G401 (cell line): ENCODE results near the gene QSOX1. TPM values are rescaled to one million over a fixed set of nuclear protein-coding genes. Genes with fewer than 3 reads are reported as not detected.
"Not testable (repeated sequence)": the region's sequence is repeated elsewhere in the genome, so short reads cannot be mapped to it uniquely, and the experiment has no call there.

Experiments used
- DNase-seq: peaks from one replicate; pipeline ENCODE4 v3.0.0-alpha.2; 2015; ENCODE audit warnings: low spot score
- in situ Hi-C: cut with HindIII; loops from 2 replicates; pipeline ENCODE4 v1.10.0; 2016; ENCODE audit warnings: low sequenced_read_pairs, mixed read lengths
- total RNA-seq: library from RNA; depleted of rRNA; stranded (reverse); fragments of >200 nt; shearing (Covaris generic); gene quantifications from 2 replicates; pipeline ENCODE4 v1.2.3, GENCODE V29; 2014; rRNA removed

Gene QSOX1, protein sequence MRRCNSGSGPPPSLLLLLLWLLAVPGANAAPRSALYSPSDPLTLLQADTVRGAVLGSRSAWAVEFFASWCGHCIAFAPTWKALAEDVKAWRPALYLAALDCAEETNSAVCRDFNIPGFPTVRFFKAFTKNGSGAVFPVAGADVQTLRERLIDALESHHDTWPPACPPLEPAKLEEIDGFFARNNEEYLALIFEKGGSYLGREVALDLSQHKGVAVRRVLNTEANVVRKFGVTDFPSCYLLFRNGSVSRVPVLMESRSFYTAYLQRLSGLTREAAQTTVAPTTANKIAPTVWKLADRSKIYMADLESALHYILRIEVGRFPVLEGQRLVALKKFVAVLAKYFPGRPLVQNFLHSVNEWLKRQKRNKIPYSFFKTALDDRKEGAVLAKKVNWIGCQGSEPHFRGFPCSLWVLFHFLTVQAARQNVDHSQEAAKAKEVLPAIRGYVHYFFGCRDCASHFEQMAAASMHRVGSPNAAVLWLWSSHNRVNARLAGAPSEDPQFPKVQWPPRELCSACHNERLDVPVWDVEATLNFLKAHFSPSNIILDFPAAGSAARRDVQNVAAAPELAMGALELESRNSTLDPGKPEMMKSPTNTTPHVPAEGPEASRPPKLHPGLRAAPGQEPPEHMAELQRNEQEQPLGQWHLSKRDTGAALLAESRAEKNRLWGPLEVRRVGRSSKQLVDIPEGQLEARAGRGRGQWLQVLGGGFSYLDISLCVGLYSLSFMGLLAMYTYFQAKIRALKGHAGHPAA
- 44.8 and 60.2 TPM in 2 replicates for total RNA-seq

DNA sequence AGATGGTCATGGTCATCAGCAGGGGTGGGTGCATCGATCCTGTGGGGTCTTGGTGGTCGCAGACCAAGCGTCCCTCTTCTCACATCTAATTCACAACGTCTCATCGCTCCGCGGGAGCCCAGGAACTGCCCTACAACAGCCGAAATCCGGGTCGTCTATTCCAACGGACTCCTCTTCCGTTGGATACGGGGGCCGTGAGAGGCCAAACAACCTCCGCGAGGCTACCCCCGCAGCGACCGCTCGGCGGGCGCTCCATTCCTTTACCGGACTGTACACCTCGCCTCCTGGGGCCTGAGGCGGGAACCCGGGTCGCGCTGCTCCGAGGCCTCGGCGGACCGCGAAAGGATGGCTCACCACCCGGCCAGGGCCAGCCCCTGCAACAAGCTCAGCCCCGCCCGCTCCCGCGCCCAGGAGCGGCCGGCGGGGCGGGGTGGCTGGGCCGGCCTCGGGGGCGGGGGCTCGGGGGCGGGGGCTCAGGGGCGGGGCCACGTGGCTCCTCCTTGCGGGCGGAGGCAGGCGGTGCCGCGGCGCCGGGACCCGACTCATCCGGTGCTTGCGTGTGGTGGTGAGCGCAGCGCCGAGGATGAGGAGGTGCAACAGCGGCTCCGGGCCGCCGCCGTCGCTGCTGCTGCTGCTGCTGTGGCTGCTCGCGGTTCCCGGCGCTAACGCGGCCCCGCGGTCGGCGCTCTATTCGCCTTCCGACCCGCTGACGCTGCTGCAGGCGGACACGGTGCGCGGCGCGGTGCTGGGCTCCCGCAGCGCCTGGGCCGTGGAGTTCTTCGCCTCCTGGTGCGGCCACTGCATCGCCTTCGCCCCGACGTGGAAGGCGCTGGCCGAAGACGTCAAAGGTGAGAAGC lies at the start of gene QSOX1:
Gene QSOX1 (plus strand): TSS at position 545 of the 857 bp plus-strand sequence. CDS start 39 bp downstream, at position 584.
- in situ Hi-C loops, result no loop called here
- peak; percentile 88 for DNase-seq

DNA sequence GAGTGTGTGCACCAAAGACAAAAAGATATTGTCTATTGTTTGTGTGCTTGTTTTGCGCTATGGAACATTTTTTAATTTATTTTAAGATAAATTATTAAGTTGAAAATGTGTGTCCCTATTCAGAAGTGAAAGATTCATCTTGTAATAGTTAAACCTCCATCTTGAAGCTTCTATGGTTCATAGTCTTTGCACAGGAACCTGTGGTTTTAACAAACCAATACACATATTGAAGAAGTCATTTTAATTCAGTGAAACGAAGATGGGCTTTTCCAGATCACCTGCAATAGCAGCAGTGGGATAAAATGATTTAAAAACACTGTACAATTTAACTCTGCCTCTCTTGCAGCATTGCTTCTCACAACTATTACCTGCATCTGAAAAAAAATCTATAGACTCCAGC lies 42.6 kb upstream of the QSOX1 start:
- in situ Hi-C loops, result no loop called here
- DNase-seq, result no peak

DNA sequence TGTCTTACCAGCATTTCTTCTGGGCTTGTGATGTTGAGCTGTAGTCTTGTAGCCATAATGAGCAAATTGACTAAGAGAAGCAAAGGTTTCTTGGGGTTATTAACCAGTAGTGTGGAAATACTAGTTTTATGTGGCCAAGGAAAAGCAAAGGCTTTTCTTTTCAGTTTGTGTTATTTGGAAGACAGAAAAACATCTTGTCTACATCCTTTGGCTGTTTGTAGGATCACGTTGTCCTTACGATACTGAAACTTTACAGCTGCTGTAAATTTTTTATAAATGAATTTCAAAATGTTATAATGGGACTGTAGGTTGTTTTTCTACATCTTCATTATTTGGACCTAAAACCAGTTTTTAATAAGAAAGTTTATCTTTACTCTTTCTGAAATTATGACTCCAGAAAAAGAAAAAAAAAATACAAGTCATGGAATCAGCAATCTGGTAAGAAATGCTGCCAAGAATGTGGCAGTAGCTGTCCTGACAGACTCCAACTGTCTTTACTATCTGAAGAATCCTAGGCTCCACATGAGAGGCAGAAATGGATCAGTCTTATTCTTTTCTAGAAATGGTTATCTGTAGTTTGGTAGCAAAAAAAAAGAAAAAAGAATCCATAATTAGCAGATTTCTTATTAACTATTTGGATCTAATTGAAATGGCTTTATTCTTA lies 41.6 kb upstream of the QSOX1 start:
- in situ Hi-C loops, result no loop called here
- no peak for DNase-seq

DNA sequence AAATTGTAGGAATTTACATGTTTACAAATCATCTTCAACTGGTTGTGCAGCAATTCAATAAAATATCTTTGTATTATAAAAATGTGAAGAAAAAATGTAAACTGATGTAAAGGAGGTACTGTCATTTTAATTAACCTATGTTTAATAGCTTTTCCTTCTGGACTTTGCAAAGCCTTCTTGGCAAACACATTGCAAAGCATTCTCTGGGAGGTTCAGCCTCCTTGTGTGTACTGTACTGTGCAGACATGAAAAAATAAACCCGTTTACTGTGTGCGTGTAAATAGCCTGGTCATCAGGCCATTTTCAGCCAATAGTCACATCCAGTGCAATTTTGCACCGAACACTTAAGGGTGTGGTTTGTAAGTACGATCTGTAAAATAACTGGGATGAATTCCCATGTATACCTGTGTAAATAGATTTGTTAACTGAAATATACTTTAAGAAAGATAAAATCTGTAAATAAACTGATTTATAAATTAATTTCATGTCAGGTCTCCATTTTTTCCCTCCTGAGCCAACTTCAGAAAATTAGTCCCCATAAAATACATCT lies 40.2 kb upstream of the QSOX1 start:
- DNase-seq, result no peak
- in situ Hi-C loops, result no loop called here

DNA sequence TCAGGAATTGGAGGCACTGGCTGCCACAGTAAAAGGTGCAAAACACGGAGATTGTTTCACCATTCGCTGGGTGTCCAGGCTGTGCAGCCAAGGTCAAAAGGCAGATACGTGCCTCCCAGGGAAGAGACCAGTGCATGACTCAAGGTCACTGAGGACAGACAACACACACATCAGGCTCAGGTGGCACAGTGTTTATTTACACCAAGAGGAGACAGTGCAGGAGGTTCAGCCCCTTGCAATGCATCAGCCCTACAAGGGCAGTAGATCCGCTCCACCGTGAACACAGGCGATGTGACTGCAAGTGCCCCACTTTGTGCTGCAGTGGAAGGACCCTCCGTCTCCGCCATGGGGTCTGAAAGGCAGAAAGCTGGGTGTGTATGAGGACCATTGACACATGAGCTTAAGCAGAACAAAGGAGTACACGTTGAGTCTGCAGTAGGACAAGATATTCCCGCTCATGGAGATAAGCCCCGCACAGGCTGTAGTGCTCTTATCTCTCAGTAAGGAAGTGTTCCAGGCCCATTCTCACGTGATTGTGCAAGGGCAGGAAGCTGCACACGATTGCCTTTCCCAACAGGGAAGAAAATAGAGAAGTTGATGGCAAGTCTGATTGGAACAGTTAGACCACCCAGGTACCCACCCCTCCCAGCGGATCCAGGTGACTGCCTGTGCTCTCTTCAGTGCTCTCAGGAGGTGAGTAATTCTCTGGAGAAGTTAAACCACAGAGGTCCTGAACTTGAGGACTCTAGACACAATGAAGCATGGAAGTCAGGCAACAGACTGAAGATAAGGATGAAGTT lies 37.5 kb upstream of the QSOX1 start:
- no peak for DNase-seq
- in situ Hi-C loops, result no loop called here

DNA sequence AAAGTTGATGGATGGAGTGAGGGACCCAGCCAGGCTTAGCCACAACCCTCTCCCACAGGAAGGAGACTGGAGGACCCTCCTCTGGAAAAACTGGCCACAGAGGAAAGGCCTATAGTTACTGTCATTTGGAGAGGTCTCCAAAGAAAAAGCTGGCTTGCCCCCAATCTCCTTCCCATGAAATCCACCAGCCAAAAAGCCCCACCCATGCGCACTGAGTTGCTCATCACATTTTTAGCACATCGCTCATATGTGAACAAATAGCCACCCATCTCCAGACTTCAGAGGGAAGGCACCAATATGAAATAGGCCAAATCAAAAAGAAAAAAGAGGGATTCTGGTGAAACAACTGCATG lies 36.9 kb upstream of the QSOX1 start:
- DNase-seq, result no peak

DNA sequence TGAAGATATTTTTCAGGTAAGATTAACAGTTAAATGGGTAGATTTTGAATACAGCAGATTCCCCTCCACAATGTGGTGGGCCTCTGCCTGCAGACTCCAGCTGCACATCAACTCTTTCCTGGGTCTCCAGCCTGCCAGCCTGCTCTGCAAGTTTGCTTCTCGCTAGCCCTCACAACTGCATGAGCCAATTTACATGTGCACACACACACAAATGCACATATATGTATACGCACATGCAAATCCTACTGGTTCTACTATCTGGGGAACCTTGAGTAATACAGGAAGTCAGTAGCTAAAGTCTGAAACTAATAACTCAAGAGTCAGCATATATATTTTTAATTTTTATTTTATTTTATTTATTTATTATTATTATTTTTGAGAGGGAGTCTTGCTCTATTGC lies 34.8 kb upstream of the QSOX1 start:
- DNase-seq, result no peak
- in situ Hi-C loops, result no loop called here

More for the DNA sequence above, 36.9 kb upstream of the QSOX1 start:
- in situ Hi-C loops, result no loop called here

DNA sequence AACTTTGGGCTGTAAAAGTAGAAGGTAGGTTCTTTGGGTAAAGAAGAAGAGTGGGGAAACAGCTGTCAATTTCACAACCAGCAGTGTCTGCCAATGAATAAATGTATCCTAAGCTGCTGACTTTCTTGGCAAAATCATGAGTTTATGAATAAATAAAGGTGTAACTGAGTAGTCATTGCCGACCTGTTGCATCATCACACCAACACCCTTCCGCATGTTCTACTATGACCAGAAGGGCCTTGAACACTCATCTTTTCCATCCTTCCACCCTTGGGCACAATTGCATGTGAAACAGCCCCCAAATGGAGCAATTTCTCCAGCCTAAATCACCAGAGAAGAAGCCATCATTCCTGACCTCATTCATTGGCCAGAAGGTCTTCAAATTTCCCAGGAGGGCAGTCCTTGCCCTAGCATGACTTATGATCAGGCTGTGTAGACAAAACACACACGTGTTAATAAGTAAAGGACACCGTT lies 31.2 kb upstream of the QSOX1 start:
- no peak for DNase-seq
- in situ Hi-C loops, result no loop called here

DNA sequence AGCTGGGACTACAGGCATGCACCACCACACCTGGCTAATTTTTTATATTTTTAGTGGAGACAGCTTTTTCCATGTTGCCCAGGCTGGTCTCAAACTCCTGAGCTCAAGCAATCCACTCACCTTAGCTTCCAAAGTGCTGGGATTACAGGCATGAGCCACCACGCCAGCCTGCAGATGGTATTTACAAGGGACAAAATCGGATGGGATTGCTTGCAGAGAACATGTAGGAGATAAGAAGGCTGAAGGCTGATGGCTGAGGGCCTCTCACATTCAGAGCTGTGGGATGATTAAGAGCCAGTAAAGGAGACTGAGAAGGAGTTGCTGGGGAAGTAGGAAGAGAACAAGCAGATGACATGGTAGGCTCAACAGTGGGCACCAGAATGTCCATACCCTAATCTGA lies 24.0 kb upstream of the QSOX1 start:
- DNase-seq, result no peak
- in situ Hi-C loops, result no loop called here

DNA sequence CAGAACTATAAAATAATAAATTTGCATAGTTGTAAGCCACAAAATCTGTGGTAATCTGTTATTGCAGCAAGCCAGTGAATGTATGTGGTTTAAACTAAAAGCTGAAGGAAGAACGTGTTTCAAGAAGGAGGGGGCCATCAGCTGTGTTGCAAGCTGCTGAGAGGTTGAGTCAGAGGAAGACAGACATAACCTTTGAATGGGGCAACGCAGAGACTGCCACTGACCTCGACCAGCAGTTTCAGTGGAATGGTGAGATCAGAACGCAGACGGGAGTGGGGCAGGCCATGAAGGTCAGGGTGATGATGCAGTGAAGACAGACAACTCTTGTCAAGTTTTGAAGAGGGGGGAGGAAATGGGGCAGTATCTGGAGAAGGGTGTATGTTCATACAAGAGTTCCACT lies 23.2 kb upstream of the QSOX1 start:
- in situ Hi-C loops, result no loop called here
- no peak for DNase-seq

DNA sequence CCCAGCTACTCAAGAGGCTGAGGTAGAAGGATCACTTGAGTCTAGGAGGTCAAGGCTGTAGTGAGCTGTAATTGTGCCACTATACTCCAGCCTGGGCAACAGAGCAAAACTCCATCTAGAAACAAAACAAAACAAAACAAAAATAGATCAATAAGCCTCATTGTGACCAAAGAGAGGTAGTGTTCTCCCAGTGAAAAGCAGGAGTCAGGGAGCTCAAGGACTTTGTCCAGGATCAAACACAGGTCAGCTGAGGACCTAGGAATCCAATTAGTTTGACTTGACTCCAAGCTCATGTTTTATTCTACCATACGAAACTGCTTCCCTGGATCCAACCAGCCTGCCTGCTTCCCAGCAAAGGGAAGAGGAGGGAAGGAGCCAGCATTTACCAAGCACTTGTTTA lies 21.5 kb upstream of the QSOX1 start:
- no peak for DNase-seq
- in situ Hi-C loops, result no loop called here

DNA sequence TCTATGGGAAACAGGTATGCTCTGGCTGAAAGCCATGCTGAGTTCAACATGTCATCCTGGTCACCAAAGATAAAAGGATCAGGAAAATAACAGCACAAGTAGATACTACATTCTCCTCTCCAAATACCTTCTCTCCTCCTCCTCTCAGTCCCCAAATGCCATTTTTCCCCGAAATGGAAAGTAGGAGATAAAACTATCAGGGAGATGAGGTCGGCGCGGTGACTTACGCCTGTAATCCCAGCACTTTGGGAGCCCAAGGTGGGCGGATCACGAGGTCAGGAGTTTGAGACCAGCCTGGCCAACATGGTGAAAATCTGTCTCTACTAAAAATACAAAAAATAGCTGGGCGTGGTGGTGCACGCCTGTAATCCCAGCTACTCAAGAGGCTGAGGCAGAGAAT lies 21.0 kb upstream of the QSOX1 start:
- in situ Hi-C loops, DNase-seq: not testable (repeated sequence)

DNA sequence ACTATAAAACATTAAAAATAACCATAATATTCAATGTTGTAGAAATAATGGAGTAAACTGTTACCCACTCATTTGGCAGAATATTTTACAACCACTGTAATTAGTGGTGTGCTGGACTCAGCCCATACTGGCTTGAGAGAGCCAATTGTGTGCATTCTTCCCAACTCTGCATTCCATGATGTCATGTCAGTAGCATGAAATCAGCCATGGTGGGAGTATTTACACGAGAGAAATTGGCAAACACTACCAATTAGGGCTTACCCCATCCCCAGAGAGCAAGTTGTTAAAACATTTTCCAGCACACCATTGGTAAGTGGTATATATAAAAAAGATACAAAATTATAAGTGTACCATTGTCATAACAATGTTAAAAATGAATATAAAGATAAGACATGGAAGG lies 19.1 kb upstream of the QSOX1 start:
- no peak for DNase-seq
- in situ Hi-C loops, result no loop called here

DNA sequence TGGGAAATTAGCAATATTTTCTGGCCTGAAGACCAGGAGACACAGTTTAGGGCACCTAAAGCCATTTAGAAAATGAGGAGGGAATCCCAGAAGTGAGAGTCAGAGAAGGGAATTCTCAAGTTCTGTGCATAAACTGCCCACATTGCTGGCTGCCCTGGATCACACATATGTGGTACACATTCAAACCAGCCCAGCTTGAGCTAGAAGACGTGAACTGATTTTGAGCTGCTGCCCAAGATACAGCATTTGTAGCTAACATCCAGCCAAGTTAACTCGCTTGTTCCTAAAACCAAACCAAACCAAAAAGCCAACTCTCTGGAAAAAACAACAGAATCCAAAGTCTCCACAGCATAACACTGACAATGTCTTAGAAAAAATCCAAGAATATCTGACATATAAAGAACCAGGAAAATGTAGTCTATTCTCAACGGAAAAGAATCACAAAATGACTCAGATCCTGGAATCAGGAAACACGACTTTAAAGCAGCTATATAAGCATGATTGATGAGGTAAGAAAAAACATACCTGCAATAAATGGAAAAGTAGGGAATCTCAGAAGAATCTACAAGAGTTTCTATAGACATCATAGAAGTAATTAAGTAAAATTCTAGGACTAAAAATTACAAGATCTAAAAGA lies 18.2 kb upstream of the QSOX1 start:
- in situ Hi-C loops, result no loop called here

DNA sequence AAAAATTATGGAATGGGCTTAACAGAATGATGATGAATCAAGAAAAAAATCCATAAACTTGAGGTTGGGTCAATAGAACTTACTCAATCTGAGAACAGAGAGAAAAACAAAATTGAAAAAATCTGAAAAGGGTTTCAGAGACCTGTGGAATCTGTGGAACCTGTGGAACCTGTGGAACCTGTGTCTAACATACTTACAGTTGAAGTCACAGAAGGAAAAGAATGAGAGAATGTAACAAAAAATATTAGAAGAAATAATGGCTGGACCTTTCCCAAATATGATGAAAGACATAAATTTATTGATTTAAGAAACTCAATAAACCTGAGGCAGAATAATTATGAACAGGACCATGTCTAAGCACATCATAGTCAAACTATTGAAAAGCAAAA lies 17.7 kb upstream of the QSOX1 start:
- in situ Hi-C loops, result no loop called here
- no peak for DNase-seq

More for the DNA sequence above, 18.2 kb upstream of the QSOX1 start:
- no peak for DNase-seq

DNA sequence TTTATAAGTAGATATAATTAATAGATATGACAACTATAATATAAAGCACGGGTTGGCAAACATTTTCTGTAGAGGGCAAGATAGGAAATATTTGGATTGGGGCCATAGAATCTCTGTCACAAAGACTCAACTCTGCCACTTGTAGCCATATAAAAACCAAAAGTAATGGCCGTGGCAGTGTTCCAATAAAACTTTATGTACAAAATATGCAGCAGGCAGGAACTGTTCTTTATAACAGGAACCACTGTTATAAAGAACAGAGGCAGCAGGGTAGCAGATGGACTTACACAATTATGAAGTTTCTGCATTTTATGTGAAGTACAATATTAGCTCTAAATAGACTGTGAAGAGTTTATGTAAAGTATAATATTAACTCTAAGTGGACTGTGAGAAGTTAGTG lies 16.9 kb upstream of the QSOX1 start:
- in situ Hi-C loops, result no loop called here
- no peak for DNase-seq

DNA sequence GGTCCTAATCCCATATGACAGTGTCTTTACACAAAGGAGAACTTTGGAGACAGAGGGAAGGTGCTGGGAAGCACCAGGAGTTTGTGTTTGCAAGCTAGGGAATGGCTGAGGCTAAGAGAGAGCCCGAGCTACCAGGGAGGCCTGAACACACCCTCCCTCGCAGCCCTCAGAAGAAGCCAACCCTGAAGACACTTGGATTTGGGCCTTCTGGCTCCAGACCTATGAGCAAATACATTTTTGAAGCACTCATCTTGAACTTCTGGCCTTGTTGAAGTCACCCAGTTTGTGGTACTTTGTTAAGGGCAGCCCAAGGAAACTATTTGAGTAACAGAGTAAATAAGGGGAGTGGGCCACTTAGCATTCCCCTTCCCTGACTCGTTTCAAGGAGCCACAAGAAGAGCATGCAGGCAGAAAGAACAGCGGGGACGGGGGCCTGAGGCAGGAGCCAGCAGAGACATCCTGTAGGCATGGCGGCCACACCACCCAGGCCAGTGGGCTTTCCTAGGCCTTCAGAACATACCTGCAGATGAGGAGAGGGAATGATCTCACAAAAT lies 13.2 kb upstream of the QSOX1 start:
- DNase-seq, result no peak
- in situ Hi-C loops, result no loop called here
